T-helper 2 cell treated with Interferon-gamma antibody and Interleukin-4, amounts not matched to agents 5 μg/mL and 100 μg/mL, for 36 hours (primary cell): ENCODE measurements around the gene HOXC13.
A peak's percentile ranks its signal among the peaks of the same experiment; 100 is the strongest.

ENCODE experiments used
- DNase-seq: peaks from one replicate; pipeline ENCODE4 v3.0.0; 2021; ENCODE audit warnings: low spot score
- H3K27ac Mint-ChIP-seq: one replicate; pipeline ENCODE4 v1.8.0; 2021; ENCODE audit warnings: mild to moderate bottlenecking, mixed read lengths
- H3K27me3 Mint-ChIP-seq: one replicate; pipeline ENCODE4 v1.8.0; 2021; ENCODE audit warnings: low read depth, mixed read lengths
- H3K36me3 Mint-ChIP-seq: one replicate; pipeline ENCODE4 v1.8.0; 2021; ENCODE audit warnings: low read depth, mixed read lengths
- H3K4me1 Mint-ChIP-seq: one replicate; pipeline ENCODE4 v1.8.0; 2021; ENCODE audit warnings: low read depth, mixed read lengths
- H3K4me3 Mint-ChIP-seq: one replicate; pipeline ENCODE4 v1.8.0; 2022; ENCODE audit warnings: mild to moderate bottlenecking, moderate library complexity, mixed read lengths
- H3K9me3 Mint-ChIP-seq: one replicate; pipeline ENCODE4 v1.8.0; 2021; ENCODE audit warnings: mixed read lengths

The HOXC13 gene, protein sequence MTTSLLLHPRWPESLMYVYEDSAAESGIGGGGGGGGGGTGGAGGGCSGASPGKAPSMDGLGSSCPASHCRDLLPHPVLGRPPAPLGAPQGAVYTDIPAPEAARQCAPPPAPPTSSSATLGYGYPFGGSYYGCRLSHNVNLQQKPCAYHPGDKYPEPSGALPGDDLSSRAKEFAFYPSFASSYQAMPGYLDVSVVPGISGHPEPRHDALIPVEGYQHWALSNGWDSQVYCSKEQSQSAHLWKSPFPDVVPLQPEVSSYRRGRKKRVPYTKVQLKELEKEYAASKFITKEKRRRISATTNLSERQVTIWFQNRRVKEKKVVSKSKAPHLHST

GRCh38 chr12:53938326-53939140, at the start of gene HOXC13:
HOXC13 (plus strand) TSS chr12:53938831; CDS start chr12:53938907, 76 bp downstream.
- Mint-ChIP-seq H3K4me3 (no peak within 1 kb of the TSS), H3K27ac (peak within 1 kb of the TSS; percentile 15), H3K27me3 (peaks cover 90% of the 10 kb centered on the region), H3K9me3 (no peaks in the 10 kb centered on the region), H3K4me1 (no peaks in the 10 kb centered on the region), H3K36me3 (peaks cover 2% of the 10 kb centered on the region)
- no peak for DNase-seq

- DNase-seq: no peak
- Mint-ChIP-seq H3K36me3 (no peaks in the 10 kb centered on the region), H3K27ac (no peak overlapping the region), H3K27me3 (peaks cover 45% of the 10 kb centered on the region), H3K9me3 (no peaks in the 10 kb centered on the region), H3K4me1 (no peaks in the 10 kb centered on the region), H3K4me3 (no peak overlapping the region)
Observed at GRCh38 chr12:53890081-53890480, 48.5 kb upstream of the HOXC13 start.

DNA sequence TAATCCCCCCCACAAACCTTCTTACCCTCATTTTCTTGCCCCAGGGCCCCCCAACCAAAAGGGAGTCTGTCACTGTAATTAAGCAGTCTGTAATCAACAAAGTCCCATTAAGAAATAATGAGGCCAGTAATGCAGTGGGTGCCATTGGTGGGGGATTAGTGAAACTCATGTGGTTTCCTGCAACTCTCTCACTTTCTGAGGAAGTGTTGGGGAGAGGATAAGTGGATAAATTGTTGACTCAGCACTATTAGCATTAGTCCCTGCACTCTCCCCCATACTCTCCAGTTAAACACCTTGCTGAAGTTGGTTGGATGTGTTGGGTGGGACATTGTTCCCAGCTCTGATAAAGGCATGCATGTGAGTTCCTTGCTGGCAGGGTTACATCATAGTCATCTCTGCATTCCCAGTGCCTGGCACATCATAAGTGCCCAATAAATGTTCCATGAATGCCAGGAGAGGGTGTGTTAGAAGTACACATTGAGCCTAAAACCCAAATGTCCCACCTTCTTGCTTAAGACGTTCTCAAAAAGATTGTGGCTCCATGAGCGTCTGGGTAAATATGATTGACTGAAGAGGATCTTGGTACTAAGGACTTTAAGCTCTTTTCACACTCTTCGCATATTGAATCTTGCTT, 45.8 kb upstream of the HOXC13 start:
- H3K9me3 Mint-ChIP-seq: no peaks in the 10 kb centered on the region
- H3K4me3 Mint-ChIP-seq: no peak overlapping the region
- peaks cover 46% of the 10 kb centered on the region for H3K27me3 Mint-ChIP-seq
- no peaks in the 10 kb centered on the region for H3K4me1 Mint-ChIP-seq
- DNase-seq: no peak
- H3K36me3 Mint-ChIP-seq: no peaks in the 10 kb centered on the region
- H3K27ac Mint-ChIP-seq: no peak overlapping the region

DNA sequence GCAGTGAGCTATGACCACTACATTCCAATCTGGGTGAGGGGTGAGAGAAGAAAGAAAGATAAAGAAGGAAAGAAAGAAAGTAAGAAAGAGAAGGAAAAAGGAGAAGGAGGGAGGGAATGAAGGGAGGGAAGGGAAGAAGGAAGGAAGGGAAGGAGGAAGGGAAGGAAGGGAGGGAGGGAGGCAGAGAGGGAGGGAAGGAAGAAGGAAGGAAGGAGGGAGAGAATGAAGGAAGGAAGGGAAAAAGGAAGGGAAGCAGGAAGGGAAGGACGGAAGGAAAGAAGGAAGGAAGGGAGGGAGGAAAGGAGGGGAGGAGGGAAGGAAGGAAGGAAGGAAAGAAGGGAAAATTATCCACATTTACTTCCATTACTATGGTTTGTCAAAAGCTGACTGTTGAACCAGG, 39.4 kb upstream of the HOXC13 start:
- Mint-ChIP-seq H3K4me1 (no peaks in the 10 kb centered on the region), H3K4me3 (no peak overlapping the region), H3K9me3 (no peaks in the 10 kb centered on the region), H3K27me3 (peaks cover 50% of the 10 kb centered on the region), H3K27ac (no peak overlapping the region), H3K36me3 (no peaks in the 10 kb centered on the region)
- DNase-seq: no peak

- Mint-ChIP-seq H3K27ac (no peak overlapping the region), H3K4me3 (no peak overlapping the region)
Observed at GRCh38 chr12:53907103-53907502, 31.5 kb upstream of the HOXC13 start.

GRCh38 chr12:53916788-53917655, 21.6 kb upstream of the HOXC13 start:
- Mint-ChIP-seq H3K36me3 (no peaks in the 10 kb centered on the region), H3K27ac (no peak overlapping the region)

More at GRCh38 chr12:53907103-53907502, 31.5 kb upstream of the HOXC13 start:
- Mint-ChIP-seq H3K36me3 (no peaks in the 10 kb centered on the region), H3K9me3 (no peaks in the 10 kb centered on the region), H3K4me1 (no peaks in the 10 kb centered on the region), H3K27me3 (peaks cover 27% of the 10 kb centered on the region)
- no peak for DNase-seq

DNA sequence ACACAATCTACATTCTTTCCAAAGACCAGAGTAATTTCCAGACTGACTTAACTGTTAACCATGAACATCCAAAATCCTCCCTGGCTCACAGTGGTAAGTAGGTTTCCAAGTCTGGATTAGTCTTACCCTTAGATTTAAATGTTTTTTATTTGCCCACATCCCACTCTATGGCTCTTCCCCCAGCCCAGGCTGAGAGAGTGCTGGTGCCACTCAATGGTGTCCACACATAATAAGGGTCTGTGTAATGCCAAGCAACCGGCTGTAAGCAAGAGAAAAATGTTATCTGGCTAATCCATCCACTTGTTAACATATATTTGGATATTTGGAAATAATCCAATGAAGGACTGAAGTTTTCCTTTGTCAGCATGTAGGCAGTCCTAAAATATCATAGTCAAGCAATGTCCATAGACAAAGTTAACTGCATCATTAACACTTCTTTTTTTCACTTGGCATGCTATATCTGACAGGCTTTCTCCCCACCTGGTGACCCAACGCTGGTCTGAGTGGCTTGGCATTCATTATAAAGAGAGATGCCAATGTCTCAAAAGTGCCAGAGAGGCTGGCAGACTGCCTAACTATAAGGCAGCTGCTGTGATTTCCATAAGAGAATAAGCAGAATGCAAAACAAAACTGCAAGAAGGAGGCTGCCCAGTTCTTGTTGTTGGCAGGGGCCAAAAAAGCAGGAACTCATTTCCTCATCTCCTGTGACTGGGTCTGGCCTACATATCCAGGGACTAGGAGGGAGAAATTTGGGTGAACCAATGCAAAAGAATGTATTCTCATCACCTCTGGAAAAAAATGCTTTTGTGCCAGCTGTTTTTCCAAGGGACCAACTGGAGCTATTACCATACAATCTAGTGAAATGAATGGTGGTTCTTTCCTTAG, 13.9 kb upstream of the HOXC13 start:
- Mint-ChIP-seq H3K9me3 (no peaks in the 10 kb centered on the region), H3K27ac (no peak overlapping the region), H3K4me1 (no peaks in the 10 kb centered on the region), H3K4me3 (no peak overlapping the region), H3K27me3 (peaks cover 89% of the 10 kb centered on the region), H3K36me3 (no peaks in the 10 kb centered on the region)
- no peak for DNase-seq

More at GRCh38 chr12:53916788-53917655, 21.6 kb upstream of the HOXC13 start:
- Mint-ChIP-seq H3K9me3 (no peaks in the 10 kb centered on the region), H3K4me3 (no peak overlapping the region), H3K4me1 (no peaks in the 10 kb centered on the region), H3K27me3 (peaks cover 58% of the 10 kb centered on the region)
- no peak for DNase-seq

GRCh38 chr12:53927220-53928029, 11.2 kb upstream of the HOXC13 start:
- H3K4me3 Mint-ChIP-seq: no peak overlapping the region
- no peaks in the 10 kb centered on the region for H3K36me3 Mint-ChIP-seq
- DNase-seq: no peak
- H3K27me3 Mint-ChIP-seq: peaks cover 94% of the 10 kb centered on the region
- no peaks in the 10 kb centered on the region for H3K9me3 Mint-ChIP-seq
- no peaks in the 10 kb centered on the region for H3K4me1 Mint-ChIP-seq
- H3K27ac Mint-ChIP-seq: no peak overlapping the region

- no peaks in the 10 kb centered on the region for H3K9me3 Mint-ChIP-seq
- H3K4me3 Mint-ChIP-seq: no peak overlapping the region
- peaks cover 94% of the 10 kb centered on the region for H3K27me3 Mint-ChIP-seq
- no peak for DNase-seq
- no peak overlapping the region for H3K27ac Mint-ChIP-seq
- H3K36me3 Mint-ChIP-seq: no peaks in the 10 kb centered on the region
- no peaks in the 10 kb centered on the region for H3K4me1 Mint-ChIP-seq
Observed at GRCh38 chr12:53928054-53928835, 10.4 kb upstream of the HOXC13 start.

DNA sequence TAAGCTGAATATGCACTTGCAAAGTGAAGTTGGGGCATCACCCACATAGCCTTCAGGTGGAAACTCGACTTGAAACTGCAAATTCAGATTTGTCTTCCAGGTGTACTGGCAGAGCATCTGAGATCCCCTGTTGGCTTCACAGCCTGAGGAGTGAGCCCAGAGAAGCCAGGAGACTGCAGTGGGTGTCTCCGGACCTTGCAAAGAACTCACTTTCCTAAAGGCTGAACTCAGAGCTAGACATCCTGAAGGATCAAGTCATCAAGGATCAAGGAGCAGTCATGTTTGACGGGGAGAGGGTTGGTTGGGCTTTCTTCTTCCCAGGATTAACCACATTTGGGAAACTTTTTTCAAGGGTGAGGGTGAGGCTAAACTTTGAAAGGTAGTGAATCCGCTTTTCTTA, 9.1 kb upstream of the HOXC13 start:
- Mint-ChIP-seq H3K4me1 (no peaks in the 10 kb centered on the region), H3K36me3 (no peaks in the 10 kb centered on the region), H3K9me3 (no peaks in the 10 kb centered on the region), H3K27ac (no peak overlapping the region), H3K27me3 (peaks cover 97% of the 10 kb centered on the region), H3K4me3 (no peak overlapping the region)
- DNase-seq: no peak

GRCh38 chr12:53930591-53931255, 7.9 kb upstream of the HOXC13 start:
- Mint-ChIP-seq H3K4me1 (no peaks in the 10 kb centered on the region), H3K27ac (no peak overlapping the region), H3K36me3 (no peaks in the 10 kb centered on the region), H3K9me3 (no peaks in the 10 kb centered on the region), H3K4me3 (no peak overlapping the region), H3K27me3 (peaks cover 99% of the 10 kb centered on the region)
- no peak for DNase-seq
